ENCODE results near the gene SH2B2.

The SH2B2 gene

DNA sequence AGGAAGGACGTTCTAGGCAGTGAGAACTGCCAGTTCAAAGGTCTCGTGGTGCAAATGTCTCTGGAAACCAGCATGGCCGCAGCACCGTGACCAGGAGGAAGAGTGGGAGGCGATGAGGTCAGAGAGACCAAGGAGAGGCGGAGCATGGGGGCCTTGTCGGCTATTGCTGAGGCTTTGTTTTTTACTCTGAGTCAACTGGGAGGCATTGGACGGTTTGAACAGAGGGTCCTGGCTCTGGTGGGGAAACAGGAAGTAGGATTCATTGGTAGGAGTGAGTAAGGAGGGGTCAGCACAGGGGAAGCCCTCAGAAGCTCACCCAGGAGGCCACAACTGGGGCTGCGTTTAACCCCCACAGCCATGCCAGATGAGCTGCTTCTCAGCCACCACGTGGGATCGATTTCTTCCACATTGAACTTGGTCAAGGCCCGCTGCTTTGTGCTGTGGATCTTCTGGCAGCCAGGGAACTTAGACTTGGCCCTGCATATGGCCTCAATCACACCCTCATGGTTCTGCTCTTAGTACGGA, 22.2 kb upstream of the SH2B2 start:
- TF ChIP-seq ARNTL (CRISPR knock-in tag; IDR thresholded peaks at IDR 0.05; ENCODE audit: borderline replicate concordance, low read depth) (no peak), RARB (CRISPR knock-in tag; IDR thresholded peaks at IDR 0.05) (no peak), PPARA (CRISPR knock-in tag; IDR thresholded peaks at IDR 0.05; ENCODE audit: borderline replicate concordance) (no peak), ZFP3 (CRISPR knock-in tag; IDR thresholded peaks at IDR 0.05) (no peak), ZNF70 (CRISPR knock-in tag; IDR thresholded peaks at IDR 0.05) (no peak)
- TF ChIP-seq, protein P1, sequence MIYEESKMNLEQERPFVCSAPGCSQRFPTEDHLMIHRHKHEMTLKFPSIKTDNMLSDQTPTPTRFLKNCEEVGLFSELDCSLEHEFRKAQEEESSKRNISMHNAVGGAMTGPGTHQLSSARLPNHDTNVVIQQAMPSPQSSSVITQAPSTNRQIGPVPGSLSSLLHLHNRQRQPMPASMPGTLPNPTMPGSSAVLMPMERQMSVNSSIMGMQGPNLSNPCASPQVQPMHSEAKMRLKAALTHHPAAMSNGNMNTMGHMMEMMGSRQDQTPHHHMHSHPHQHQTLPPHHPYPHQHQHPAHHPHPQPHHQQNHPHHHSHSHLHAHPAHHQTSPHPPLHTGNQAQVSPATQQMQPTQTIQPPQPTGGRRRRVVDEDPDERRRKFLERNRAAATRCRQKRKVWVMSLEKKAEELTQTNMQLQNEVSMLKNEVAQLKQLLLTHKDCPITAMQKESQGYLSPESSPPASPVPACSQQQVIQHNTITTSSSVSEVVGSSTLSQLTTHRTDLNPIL (CRISPR knock-in tag; IDR thresholded peaks at IDR 0.05; ENCODE audit: low read depth), result no peak
- TF ChIP-seq, protein P2, sequence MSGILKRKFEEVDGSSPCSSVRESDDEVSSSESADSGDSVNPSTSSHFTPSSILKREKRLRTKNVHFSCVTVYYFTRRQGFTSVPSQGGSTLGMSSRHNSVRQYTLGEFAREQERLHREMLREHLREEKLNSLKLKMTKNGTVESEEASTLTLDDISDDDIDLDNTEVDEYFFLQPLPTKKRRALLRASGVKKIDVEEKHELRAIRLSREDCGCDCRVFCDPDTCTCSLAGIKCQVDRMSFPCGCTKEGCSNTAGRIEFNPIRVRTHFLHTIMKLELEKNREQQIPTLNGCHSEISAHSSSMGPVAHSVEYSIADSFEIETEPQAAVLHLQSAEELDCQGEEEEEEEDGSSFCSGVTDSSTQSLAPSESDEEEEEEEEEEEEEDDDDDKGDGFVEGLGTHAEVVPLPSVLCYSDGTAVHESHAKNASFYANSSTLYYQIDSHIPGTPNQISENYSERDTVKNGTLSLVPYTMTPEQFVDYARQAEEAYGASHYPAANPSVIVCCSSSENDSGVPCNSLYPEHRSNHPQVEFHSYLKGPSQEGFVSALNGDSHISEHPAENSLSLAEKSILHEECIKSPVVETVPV (CRISPR knock-in tag; IDR thresholded peaks at IDR 0.05), result no peak
- ATAC-seq, result no peak

DNA sequence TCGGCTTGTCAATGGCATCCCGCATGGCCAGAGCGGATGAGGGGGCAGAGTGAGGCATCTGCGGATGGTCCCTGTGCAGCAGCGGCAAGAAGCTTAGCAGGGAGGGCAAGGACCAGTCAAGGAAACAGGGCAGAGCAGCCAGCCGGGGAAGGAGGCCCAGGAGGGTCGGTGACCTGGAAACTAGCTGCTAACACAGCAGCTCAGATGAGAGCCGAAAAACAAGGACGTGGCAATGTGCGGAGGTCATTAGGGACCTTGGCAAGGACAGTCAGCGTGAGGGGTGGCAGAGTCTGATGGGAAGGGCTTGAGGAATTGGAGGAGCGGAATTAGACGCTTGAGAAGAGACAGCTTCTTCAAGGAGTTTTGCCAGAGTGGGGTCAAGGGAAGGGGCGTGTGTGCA, 20.1 kb upstream of the SH2B2 start:
- TF ChIP-seq ZFP3 (CRISPR knock-in tag; IDR thresholded peaks at IDR 0.05), result no peak
- no peak for TF ChIP-seq ARNTL (CRISPR knock-in tag; IDR thresholded peaks at IDR 0.05; ENCODE audit: borderline replicate concordance, low read depth)
- TF ChIP-seq, protein P2 (CRISPR knock-in tag; IDR thresholded peaks at IDR 0.05), result no peak
- no peak for TF ChIP-seq CSDC2 (CRISPR knock-in tag; IDR thresholded peaks at IDR 0.05)
- no peak for TF ChIP-seq ZNF70 (CRISPR knock-in tag; IDR thresholded peaks at IDR 0.05)
- TF ChIP-seq TOX (CRISPR knock-in tag; IDR thresholded peaks at IDR 0.05; ENCODE audit: borderline replicate concordance), result no peak
- TF ChIP-seq RARB (CRISPR knock-in tag; IDR thresholded peaks at IDR 0.05), result no peak
- no peak for TF ChIP-seq ZFP30 (CRISPR knock-in tag; IDR thresholded peaks at IDR 0.05)
- TF ChIP-seq, protein P1 (CRISPR knock-in tag; IDR thresholded peaks at IDR 0.05; ENCODE audit: low read depth), result no peak
- no peak for TF ChIP-seq ISL1 (CRISPR knock-in tag; IDR thresholded peaks at IDR 0.05)
- TF ChIP-seq, protein P3, sequence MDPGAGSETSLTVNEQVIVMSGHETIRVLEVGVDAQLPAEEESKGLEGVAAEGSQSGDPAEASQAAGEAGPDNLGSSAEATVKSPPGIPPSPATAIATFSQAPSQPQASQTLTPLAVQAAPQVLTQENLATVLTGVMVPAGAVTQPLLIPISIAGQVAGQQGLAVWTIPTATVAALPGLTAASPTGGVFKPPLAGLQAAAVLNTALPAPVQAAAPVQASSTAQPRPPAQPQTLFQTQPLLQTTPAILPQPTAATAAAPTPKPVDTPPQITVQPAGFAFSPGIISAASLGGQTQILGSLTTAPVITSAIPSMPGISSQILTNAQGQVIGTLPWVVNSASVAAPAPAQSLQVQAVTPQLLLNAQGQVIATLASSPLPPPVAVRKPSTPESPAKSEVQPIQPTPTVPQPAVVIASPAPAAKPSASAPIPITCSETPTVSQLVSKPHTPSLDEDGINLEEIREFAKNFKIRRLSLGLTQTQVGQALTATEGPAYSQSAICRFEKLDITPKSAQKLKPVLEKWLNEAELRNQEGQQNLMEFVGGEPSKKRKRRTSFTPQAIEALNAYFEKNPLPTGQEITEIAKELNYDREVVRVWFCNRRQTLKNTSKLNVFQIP (CRISPR knock-in tag; IDR thresholded peaks at IDR 0.05; ENCODE audit: borderline replicate concordance, low read depth), result no peak
- no peak for TF ChIP-seq SNAI2 (CRISPR knock-in tag; IDR thresholded peaks at IDR 0.05)
- TF ChIP-seq ZNF8 (CRISPR knock-in tag; IDR thresholded peaks at IDR 0.05), result no peak
- no peak for TF ChIP-seq PPARA (CRISPR knock-in tag; IDR thresholded peaks at IDR 0.05; ENCODE audit: borderline replicate concordance)
- no peak for TF ChIP-seq BACH2 (CRISPR knock-in tag; IDR thresholded peaks at IDR 0.05; ENCODE audit: borderline replicate concordance)
- no peak for TF ChIP-seq GLIS3 (CRISPR knock-in tag; IDR thresholded peaks at IDR 0.05)
- no peak for TF ChIP-seq TCF4 (CRISPR knock-in tag; IDR thresholded peaks at IDR 0.05; ENCODE audit: borderline replicate concordance)
- TF ChIP-seq OSR1 (CRISPR knock-in tag; IDR thresholded peaks at IDR 0.05), result no peak
- TF ChIP-seq, protein P4, sequence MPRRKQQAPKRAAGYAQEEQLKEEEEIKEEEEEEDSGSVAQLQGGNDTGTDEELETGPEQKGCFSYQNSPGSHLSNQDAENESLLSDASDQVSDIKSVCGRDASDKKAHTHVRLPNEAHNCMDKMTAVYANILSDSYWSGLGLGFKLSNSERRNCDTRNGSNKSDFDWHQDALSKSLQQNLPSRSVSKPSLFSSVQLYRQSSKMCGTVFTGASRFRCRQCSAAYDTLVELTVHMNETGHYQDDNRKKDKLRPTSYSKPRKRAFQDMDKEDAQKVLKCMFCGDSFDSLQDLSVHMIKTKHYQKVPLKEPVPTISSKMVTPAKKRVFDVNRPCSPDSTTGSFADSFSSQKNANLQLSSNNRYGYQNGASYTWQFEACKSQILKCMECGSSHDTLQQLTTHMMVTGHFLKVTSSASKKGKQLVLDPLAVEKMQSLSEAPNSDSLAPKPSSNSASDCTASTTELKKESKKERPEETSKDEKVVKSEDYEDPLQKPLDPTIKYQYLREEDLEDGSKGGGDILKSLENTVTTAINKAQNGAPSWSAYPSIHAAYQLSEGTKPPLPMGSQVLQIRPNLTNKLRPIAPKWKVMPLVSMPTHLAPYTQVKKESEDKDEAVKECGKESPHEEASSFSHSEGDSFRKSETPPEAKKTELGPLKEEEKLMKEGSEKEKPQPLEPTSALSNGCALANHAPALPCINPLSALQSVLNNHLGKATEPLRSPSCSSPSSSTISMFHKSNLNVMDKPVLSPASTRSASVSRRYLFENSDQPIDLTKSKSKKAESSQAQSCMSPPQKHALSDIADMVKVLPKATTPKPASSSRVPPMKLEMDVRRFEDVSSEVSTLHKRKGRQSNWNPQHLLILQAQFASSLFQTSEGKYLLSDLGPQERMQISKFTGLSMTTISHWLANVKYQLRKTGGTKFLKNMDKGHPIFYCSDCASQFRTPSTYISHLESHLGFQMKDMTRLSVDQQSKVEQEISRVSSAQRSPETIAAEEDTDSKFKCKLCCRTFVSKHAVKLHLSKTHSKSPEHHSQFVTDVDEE (CRISPR knock-in tag; IDR thresholded peaks at IDR 0.05), result no peak
- no peak for TF ChIP-seq ESRRG (CRISPR knock-in tag; IDR thresholded peaks at IDR 0.05)
- no peak for ATAC-seq
